Epithelial cell of esophagus (primary cell): ENCODE measurements around the gene SSH3.
A peak's percentile ranks its signal among the peaks of the same experiment; 100 is the strongest.

Experiments
- DNase-seq: peaks from one replicate; pipeline ENCODE4 v3.0.0; 2010; ENCODE audit warnings: low read depth
- H3K4me3 ChIP-seq: 2 replicates; pipeline ENCODE4 v1.5.1; 2011; ENCODE audit warnings: mild to moderate bottlenecking, low read length, control low read depth
- CTCF ChIP-seq: IDR thresholded peaks from 2 replicates; pipeline ENCODE4 v1.5.1; 2011; ENCODE audit warnings: low read depth, mild to moderate bottlenecking, low read length, control low read depth, inconsistent platforms; ENCODE audit not compliant: insufficient read depth; ENCODE audit errors: missing control alignments

Gene SSH3

GRCh38 chr11:67310246-67311050 is 7.1 kb downstream of the SSH3 start:
- no peak for TF ChIP-seq CTCF
- peak; percentile 76 for DNase-seq
- no peak overlapping the region for H3K4me3 ChIP-seq

- H3K4me3 ChIP-seq: no peak overlapping the region
- no peak for TF ChIP-seq CTCF
- DNase-seq: no peak
Observed at GRCh38 chr11:67311051-67311555, 7.8 kb downstream of the SSH3 start.

GRCh38 chr11:67311556-67312082 is 8.3 kb downstream of the SSH3 start:
- no peak overlapping the region for H3K4me3 ChIP-seq
- peak; percentile 8 for TF ChIP-seq CTCF
- peak; percentile 64 for DNase-seq

- TF ChIP-seq CTCF: no peak
- no peak overlapping the region for H3K4me3 ChIP-seq
- peak; percentile 99 for DNase-seq
Observed at GRCh38 chr11:67312187-67313021, 9.1 kb downstream of the SSH3 start.

GRCh38 chr11:67313125-67313890 is 10.0 kb downstream of the SSH3 start:
- DNase-seq: no peak
- no peak for TF ChIP-seq CTCF
- no peak overlapping the region for H3K4me3 ChIP-seq

GRCh38 chr11:67314218-67314617 is 10.9 kb downstream of the SSH3 start:
- no peak overlapping the region for H3K4me3 ChIP-seq
- TF ChIP-seq CTCF: no peak
- no peak for DNase-seq
